Stimulated activated naive CD8-positive, alpha-beta T cell treated with anti-CD3 and anti-CD28 coated beads, Interleukin-15, Interleukin-2, amounts not matched to agents 100 ng/mL and 50 ng/mL, for 24 hours (primary cell): ENCODE results near the gene ABR.
"Not testable (repeated sequence)": the region's sequence is repeated elsewhere in the genome, so short reads cannot be mapped to it uniquely, and the experiment has no call there.

ENCODE experiments used
- H3K27ac Mint-ChIP-seq: one replicate; pipeline ENCODE4 v1.8.0; 2021; ENCODE audit warnings: mild to moderate bottlenecking, mixed read lengths
- H3K27me3 Mint-ChIP-seq: one replicate; pipeline ENCODE4 v1.8.0; 2021; ENCODE audit warnings: mixed read lengths
- H3K36me3 Mint-ChIP-seq: one replicate; pipeline ENCODE4 v1.8.0; 2021; ENCODE audit warnings: low read depth, mixed read lengths
- H3K4me1 Mint-ChIP-seq: one replicate; pipeline ENCODE4 v1.8.0; 2021; ENCODE audit warnings: low read depth, mixed read lengths
- H3K4me3 Mint-ChIP-seq: one replicate; pipeline ENCODE4 v1.8.0; 2021; ENCODE audit warnings: mild to moderate bottlenecking, mixed read lengths
- H3K9me3 Mint-ChIP-seq: one replicate; pipeline ENCODE4 v1.8.0; 2021; ENCODE audit warnings: mixed read lengths

The ABR gene

GRCh38 chr17:1055751-1056645 is 123.8 kb downstream of the ABR start:
- Mint-ChIP-seq H3K27me3 (no peaks in the 10 kb centered on the region), H3K27ac (no peak overlapping the region), H3K4me3 (no peak overlapping the region)

GRCh38 chr17:1055231-1055630 is 124.5 kb downstream of the ABR start:
- H3K27ac Mint-ChIP-seq: no peak overlapping the region
- no peaks in the 10 kb centered on the region for H3K27me3 Mint-ChIP-seq
- H3K4me1 Mint-ChIP-seq: no peaks in the 10 kb centered on the region
- no peak overlapping the region for H3K4me3 Mint-ChIP-seq
- no peaks in the 10 kb centered on the region for H3K9me3 Mint-ChIP-seq
- peaks cover 28% of the 10 kb centered on the region for H3K36me3 Mint-ChIP-seq

More at GRCh38 chr17:1055751-1056645, 123.8 kb downstream of the ABR start:
- Mint-ChIP-seq H3K36me3 (peaks cover 28% of the 10 kb centered on the region), H3K9me3 (no peaks in the 10 kb centered on the region), H3K4me1 (no peaks in the 10 kb centered on the region)

GRCh38 chr17:1054656-1055055 is 125.1 kb downstream of the ABR start:
- Mint-ChIP-seq H3K27me3 (no peaks in the 10 kb centered on the region), H3K4me1 (no peaks in the 10 kb centered on the region), H3K36me3 (peaks cover 26% of the 10 kb centered on the region), H3K4me3 (no peak overlapping the region), H3K27ac (no peak overlapping the region), H3K9me3 (no peaks in the 10 kb centered on the region)

- Mint-ChIP-seq H3K27me3 (no peaks in the 10 kb centered on the region), H3K4me3 (no peak overlapping the region), H3K4me1 (no peaks in the 10 kb centered on the region), H3K9me3 (no peaks in the 10 kb centered on the region), H3K27ac (no peak overlapping the region), H3K36me3 (peaks cover 17% of the 10 kb centered on the region)
Measured at GRCh38 chr17:1053661-1054360, 126.0 kb downstream of the ABR start.

- no peaks in the 10 kb centered on the region for H3K27me3 Mint-ChIP-seq
- no peak overlapping the region for H3K27ac Mint-ChIP-seq
- no peaks in the 10 kb centered on the region for H3K4me1 Mint-ChIP-seq
- H3K36me3 Mint-ChIP-seq: peaks cover 1% of the 10 kb centered on the region
- no peak overlapping the region for H3K4me3 Mint-ChIP-seq
- H3K9me3 Mint-ChIP-seq: no peaks in the 10 kb centered on the region
Measured at GRCh38 chr17:1050996-1051925, 128.5 kb downstream of the ABR start.

GRCh38 chr17:1050246-1050995 is 129.4 kb downstream of the ABR start:
- H3K27ac Mint-ChIP-seq: no peak overlapping the region
- no peaks in the 10 kb centered on the region for H3K4me1 Mint-ChIP-seq
- no peak overlapping the region for H3K4me3 Mint-ChIP-seq
- no peaks in the 10 kb centered on the region for H3K27me3 Mint-ChIP-seq
- no peaks in the 10 kb centered on the region for H3K9me3 Mint-ChIP-seq
- H3K36me3 Mint-ChIP-seq: no peaks in the 10 kb centered on the region

- no peak overlapping the region for H3K4me3 Mint-ChIP-seq
- no peaks in the 10 kb centered on the region for H3K27me3 Mint-ChIP-seq
- no peak overlapping the region for H3K27ac Mint-ChIP-seq
- peaks cover 7% of the 10 kb centered on the region for H3K36me3 Mint-ChIP-seq
- no peaks in the 10 kb centered on the region for H3K4me1 Mint-ChIP-seq
- H3K9me3 Mint-ChIP-seq: no peaks in the 10 kb centered on the region
Measured at GRCh38 chr17:1049446-1050225, 130.1 kb downstream of the ABR start.

GRCh38 chr17:1048516-1049115 is 131.2 kb downstream of the ABR start:
- not testable (repeated sequence) for H3K36me3 Mint-ChIP-seq, H3K27ac Mint-ChIP-seq, H3K4me1 Mint-ChIP-seq, H3K4me3 Mint-ChIP-seq, H3K27me3 Mint-ChIP-seq, H3K9me3 Mint-ChIP-seq

GRCh38 chr17:1047879-1048470 is 131.8 kb downstream of the ABR start:
- Mint-ChIP-seq H3K4me1 (no peaks in the 10 kb centered on the region), H3K27me3 (no peaks in the 10 kb centered on the region), H3K4me3 (no peak overlapping the region), H3K9me3 (no peaks in the 10 kb centered on the region), H3K36me3 (peaks cover 7% of the 10 kb centered on the region), H3K27ac (no peak overlapping the region)

- Mint-ChIP-seq H3K4me3 (no peak overlapping the region), H3K27ac (no peak overlapping the region), H3K4me1 (no peaks in the 10 kb centered on the region), H3K27me3 (no peaks in the 10 kb centered on the region), H3K9me3 (no peaks in the 10 kb centered on the region), H3K36me3 (peaks cover 13% of the 10 kb centered on the region)
Measured at GRCh38 chr17:1047177-1047878, 132.5 kb downstream of the ABR start.

- H3K4me1 Mint-ChIP-seq: no peaks in the 10 kb centered on the region
- no peaks in the 10 kb centered on the region for H3K9me3 Mint-ChIP-seq
- H3K27me3 Mint-ChIP-seq: no peaks in the 10 kb centered on the region
- H3K27ac Mint-ChIP-seq: no peak overlapping the region
- no peak overlapping the region for H3K4me3 Mint-ChIP-seq
- peaks cover 19% of the 10 kb centered on the region for H3K36me3 Mint-ChIP-seq
Measured at GRCh38 chr17:1045456-1045855, 134.3 kb downstream of the ABR start.

GRCh38 chr17:1044387-1045009 is 135.3 kb downstream of the ABR start:
- not testable (repeated sequence) for H3K9me3 Mint-ChIP-seq, H3K4me3 Mint-ChIP-seq, H3K27me3 Mint-ChIP-seq, H3K4me1 Mint-ChIP-seq, H3K27ac Mint-ChIP-seq
- H3K36me3 Mint-ChIP-seq: peaks cover 19% of the 10 kb centered on the region
